Measurements from ENCODE around the gene KRTAP4-5.
"Not testable (repeated sequence)": the region's sequence is repeated elsewhere in the genome, so short reads cannot be mapped to it uniquely, and the experiment has no call there.

KRTAP4-5 gene

GRCh38 chr17:41171886-41172285 is 22.3 kb upstream of the KRTAP4-5 start:
- Mint-ChIP-seq H3K27ac (no peak overlapping the region), H3K27me3 (ENCODE audit: low read depth, poor library complexity) (peaks cover 8% of the 10 kb centered on the region), H3K4me3 (no peak overlapping the region), H3K4me1 (no peaks in the 10 kb centered on the region), H3K9me3 (no peaks in the 10 kb centered on the region), H3K36me3 (ENCODE audit: low read depth) (no peaks in the 10 kb centered on the region)
- no peak for TF ChIP-seq CTCF (IDR thresholded peaks at IDR 0.05)
- DNase-seq, result no peak

- no peak for DNase-seq
- Mint-ChIP-seq H3K4me3 (no peak within 1 kb of the TSS), H3K36me3 (ENCODE audit: low read depth) (no peaks in the 10 kb centered on the region), H3K27me3 (ENCODE audit: low read depth, poor library complexity) (peaks cover 3% of the 10 kb centered on the region), H3K4me1 (no peaks in the 10 kb centered on the region), H3K9me3 (no peaks in the 10 kb centered on the region), H3K27ac (no peak within 1 kb of the TSS)
- TF ChIP-seq CTCF (IDR thresholded peaks at IDR 0.05), result no peak
These were observed 18.5 kb upstream of the KRTAP4-5 start, which contains the start of gene KRTAP4-3 for GRCh38 chr17:41168121-41168520. TSS of gene KRTAP4-3 (minus strand) at chr17:41168221. CDS start at chr17:41168172, 49 bp downstream.

- Mint-ChIP-seq H3K27ac (no peak overlapping the region), H3K4me3 (no peak overlapping the region), H3K4me1 (no peaks in the 10 kb centered on the region), H3K9me3 (no peaks in the 10 kb centered on the region), H3K27me3 (ENCODE audit: low read depth, poor library complexity) (peaks cover 3% of the 10 kb centered on the region), H3K36me3 (ENCODE audit: low read depth) (no peaks in the 10 kb centered on the region)
- TF ChIP-seq CTCF (IDR thresholded peaks at IDR 0.05), result no peak
- no peak for DNase-seq
These were observed 17.9 kb upstream of the KRTAP4-5 start for GRCh38 chr17:41167561-41167960.

- Mint-ChIP-seq H3K4me3 (no peak overlapping the region), H3K27ac (no peak overlapping the region), H3K36me3 (ENCODE audit: low read depth) (no peaks in the 10 kb centered on the region), H3K27me3 (ENCODE audit: low read depth, poor library complexity) (peaks cover 3% of the 10 kb centered on the region), H3K9me3 (no peaks in the 10 kb centered on the region), H3K4me1 (no peaks in the 10 kb centered on the region)
- no peak for TF ChIP-seq CTCF (IDR thresholded peaks at IDR 0.05)
- DNase-seq, result no peak
These were observed 14.2 kb upstream of the KRTAP4-5 start for GRCh38 chr17:41163828-41164227.

- H3K9me3 Mint-ChIP-seq, result no peaks in the 10 kb centered on the region
- H3K27me3 Mint-ChIP-seq (ENCODE audit: low read depth, poor library complexity), result peaks cover 8% of the 10 kb centered on the region
- no peaks in the 10 kb centered on the region for H3K4me1 Mint-ChIP-seq
- no peak within 1 kb of the TSS for H3K27ac Mint-ChIP-seq
- no peak within 1 kb of the TSS for H3K4me3 Mint-ChIP-seq
- no peak for TF ChIP-seq CTCF (IDR thresholded peaks at IDR 0.05)
- DNase-seq, result no peak
- no peaks in the 10 kb centered on the region for H3K36me3 Mint-ChIP-seq (ENCODE audit: low read depth)
These were observed 11.0 kb upstream of the KRTAP4-5 start, which contains the start of gene KRTAP4-4 for GRCh38 chr17:41160648-41161047. TSS of gene KRTAP4-4 (minus strand) at chr17:41160748. CDS start at chr17:41160691, 57 bp downstream.

- not testable (repeated sequence) for H3K27ac Mint-ChIP-seq; H3K36me3 Mint-ChIP-seq (ENCODE audit: low read depth); H3K4me1 Mint-ChIP-seq; H3K4me3 Mint-ChIP-seq; H3K27me3 Mint-ChIP-seq (ENCODE audit: low read depth, poor library complexity); H3K9me3 Mint-ChIP-seq; DNase-seq
These were observed 10.6 kb upstream of the KRTAP4-5 start for GRCh38 chr17:41160190-41160589.
